ENCODE measurements around the gene ZNF45.
A peak's percentile ranks its signal among the peaks of the same experiment; 100 is the strongest.

Gene ZNF45

GRCh38 chr19:43934985-43935708 is at the start of gene ZNF45:
TSS of gene ZNF45 (minus strand) at chr19:43935282. CDS start at chr19:43922185, 13,097 bp downstream.
- TF ChIP-seq, protein P1, sequence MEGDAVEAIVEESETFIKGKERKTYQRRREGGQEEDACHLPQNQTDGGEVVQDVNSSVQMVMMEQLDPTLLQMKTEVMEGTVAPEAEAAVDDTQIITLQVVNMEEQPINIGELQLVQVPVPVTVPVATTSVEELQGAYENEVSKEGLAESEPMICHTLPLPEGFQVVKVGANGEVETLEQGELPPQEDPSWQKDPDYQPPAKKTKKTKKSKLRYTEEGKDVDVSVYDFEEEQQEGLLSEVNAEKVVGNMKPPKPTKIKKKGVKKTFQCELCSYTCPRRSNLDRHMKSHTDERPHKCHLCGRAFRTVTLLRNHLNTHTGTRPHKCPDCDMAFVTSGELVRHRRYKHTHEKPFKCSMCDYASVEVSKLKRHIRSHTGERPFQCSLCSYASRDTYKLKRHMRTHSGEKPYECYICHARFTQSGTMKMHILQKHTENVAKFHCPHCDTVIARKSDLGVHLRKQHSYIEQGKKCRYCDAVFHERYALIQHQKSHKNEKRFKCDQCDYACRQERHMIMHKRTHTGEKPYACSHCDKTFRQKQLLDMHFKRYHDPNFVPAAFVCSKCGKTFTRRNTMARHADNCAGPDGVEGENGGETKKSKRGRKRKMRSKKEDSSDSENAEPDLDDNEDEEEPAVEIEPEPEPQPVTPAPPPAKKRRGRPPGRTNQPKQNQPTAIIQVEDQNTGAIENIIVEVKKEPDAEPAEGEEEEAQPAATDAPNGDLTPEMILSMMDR (conservative IDR thresholded peaks at IDR 0.05) = no peak; the same call in 1 of the 2 replicates
- peak within 1 kb of the TSS; percentile 83 for H3K27ac ChIP-seq

DNA sequence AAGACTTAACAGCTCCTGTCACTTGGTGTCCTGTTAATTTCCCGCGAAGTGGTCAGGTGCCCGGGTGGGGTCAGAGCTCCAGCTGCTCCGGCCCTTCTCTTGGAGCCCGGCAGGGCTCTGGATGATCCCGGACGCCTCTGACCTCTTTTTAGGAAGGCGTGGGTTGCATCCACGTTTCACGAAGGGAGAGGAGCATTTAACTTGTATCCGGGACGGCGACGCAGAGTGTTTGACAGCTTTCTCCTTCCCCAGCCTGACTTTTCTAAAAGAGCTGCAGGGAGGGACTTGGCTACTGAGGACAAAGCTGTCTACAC is 49.6 kb upstream of the ZNF45 start:
- peak overlapping the region; percentile 60 for H3K27ac ChIP-seq

DNA sequence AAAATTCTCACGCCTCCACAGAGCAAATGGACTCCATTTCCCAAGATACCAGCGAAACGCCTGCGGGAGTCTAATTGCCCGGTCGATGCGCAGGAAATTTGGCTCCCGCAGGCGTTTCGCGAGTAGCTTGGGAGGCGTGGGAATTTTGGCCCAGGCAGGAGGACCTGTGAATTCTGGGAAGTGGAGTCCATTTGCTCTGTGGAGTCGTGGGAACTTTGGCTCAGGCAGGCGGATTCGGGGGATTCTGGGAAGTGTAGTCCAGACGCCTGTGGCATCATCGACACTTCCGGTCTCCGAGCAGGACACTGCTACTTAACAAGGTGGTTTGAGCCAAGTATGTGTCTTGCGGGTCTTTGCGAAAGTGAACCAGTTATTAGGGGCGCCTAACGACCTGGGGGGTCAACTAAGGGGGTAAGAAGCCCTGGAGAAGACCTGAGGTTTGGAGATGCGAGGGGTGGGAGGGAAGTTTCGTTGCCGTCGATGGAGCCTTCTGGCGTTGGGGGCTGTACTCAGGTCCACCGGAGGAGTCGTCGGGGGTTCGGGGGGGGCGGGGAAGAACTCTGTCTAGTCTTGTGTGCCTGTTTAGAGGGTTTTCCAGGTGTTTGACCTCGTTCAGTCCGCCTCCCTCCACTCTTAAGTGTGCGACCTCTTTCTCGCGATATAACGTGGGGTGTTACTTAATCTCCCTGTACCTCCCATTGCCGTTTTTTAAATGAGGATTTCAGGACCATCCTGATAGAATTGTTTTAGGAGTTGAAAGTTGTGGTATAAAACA is 49.0 kb upstream of the ZNF45 start, which contains the start of gene ZNF155:
TSS of gene ZNF155 (plus strand) at position 277 of the 775 bp plus-strand sequence. CDS start 4,356 bp downstream, outside the sequence.
- peak within 1 kb of the TSS; percentile 60 for H3K27ac ChIP-seq

More for the DNA sequence above, 49.6 kb upstream of the ZNF45 start:
- TF ChIP-seq, protein P1 (conservative IDR thresholded peaks at IDR 0.05) = no peak

DNA sequence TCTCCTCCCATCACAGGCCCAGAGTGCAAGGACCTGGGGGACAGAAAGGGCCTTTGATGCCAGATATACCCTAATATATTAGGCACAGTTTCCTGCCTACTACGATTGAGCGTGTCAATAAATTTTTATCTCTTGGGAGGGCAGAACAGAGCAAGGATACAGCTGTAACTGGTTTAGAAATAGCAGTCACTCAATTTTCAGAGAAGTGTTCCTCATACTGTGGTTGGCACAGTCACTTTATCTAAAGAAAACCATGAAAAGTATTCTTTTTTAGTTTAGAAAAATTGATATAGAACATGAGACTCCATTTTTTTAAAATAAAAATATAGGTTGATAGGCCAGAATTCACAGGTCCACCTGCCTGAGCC is 48.4 kb upstream of the ZNF45 start:
- peak overlapping the region; percentile 60; the same call in 1 of the 2 replicates for H3K27ac ChIP-seq
- TF ChIP-seq, protein P1 (conservative IDR thresholded peaks at IDR 0.05) = no peak

More for the DNA sequence above, 49.0 kb upstream of the ZNF45 start, which contains the start of gene ZNF155:
- TF ChIP-seq, protein P1 (conservative IDR thresholded peaks at IDR 0.05) = no peak

DNA sequence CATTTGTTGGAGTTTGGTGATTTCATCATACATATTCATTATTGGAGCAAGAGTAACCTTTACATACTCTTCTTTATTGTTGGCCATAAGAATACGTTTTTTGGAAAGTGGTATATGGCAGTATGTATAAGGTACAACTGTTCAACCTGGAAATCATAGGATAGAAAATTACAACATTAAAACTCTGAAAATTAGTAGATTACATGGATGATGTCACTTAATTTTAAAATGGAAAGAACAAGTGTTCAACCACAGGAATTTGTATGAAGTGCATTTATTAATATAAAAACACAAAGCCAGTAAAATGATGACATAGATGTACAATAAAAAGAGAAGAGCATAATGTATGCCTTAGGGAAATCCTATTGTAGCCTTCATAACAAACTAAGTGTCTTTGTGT is 41.6 kb upstream of the ZNF45 start:
- TF ChIP-seq, protein P1 (conservative IDR thresholded peaks at IDR 0.05) = no peak
- no peak overlapping the region for H3K27ac ChIP-seq

DNA sequence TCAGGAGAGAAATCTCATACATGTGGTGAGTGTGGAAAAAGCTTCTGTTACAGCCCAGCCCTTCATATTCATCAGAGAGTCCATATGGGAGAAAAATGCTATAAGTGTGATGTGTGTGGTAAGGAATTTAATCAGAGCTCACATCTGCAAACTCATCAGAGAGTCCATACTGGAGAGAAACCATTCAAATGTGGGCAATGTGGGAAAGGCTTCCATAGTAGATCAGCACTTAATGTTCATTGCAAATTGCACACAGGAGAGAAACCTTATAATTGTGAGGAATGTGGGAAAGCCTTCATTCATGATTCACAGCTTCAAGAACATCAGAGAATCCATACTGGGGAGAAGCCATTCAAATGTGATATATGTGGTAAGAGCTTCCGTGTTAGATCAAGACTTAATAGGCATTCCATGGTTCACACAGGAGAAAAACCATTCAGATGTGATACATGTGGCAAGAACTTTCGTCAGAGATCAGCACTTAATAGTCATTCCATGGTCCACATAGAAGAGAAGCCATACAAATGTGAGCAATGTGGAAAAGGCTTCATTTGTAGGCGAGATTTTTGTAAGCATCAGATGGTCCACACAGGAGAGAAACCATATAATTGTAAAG is 31.1 kb upstream of the ZNF45 start:
- TF ChIP-seq, protein P1 (conservative IDR thresholded peaks at IDR 0.05) = no peak

GRCh38 chr19:43960411-43960810 is 25.3 kb upstream of the ZNF45 start:
- TF ChIP-seq, protein P1 (conservative IDR thresholded peaks at IDR 0.05) = no peak
- no peak overlapping the region for H3K27ac ChIP-seq

More for the DNA sequence above, 31.1 kb upstream of the ZNF45 start:
- H3K27ac ChIP-seq = no peak overlapping the region

Measured in VCaP (cell line).